LNCAP (cell line): ENCODE data around the gene HTATIP2.

Experiments used
- CTCF ChIP-seq: fragments of 450-650 bp; IDR thresholded peaks from 2 replicates; pipeline ENCODE4 v1.5.1; 2017; ENCODE audit warnings: mild to moderate bottlenecking

HTATIP2 gene

DNA sequence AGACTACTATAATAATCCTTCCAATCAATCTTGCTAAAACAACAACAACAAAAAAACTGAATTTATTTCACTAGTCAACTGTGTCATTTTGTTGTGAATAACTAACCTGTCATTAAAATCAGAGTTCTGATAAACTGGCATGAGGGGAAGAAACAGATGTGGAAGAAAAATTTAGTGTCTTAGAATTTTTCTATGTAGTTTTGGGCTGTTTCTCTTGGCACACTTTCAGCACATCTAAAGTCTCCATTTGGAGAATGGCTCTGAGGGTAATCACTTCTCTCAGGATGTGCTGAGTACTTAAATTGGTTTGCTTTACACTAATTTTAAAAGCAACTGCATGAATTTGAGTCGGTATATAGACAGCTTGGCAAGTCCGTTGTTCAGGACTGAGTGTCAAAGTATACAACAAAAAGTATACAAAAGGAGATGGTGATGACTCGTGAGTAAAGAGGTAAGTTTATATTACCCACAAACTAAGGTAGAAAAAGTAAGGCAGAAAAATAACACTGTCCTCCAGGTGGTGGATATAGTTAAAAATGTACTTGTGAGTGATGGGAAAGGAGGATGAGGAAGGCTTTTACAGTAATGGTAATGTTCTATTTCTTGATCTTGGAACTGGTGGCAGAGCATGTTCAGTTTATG is 10.2 kb downstream of the HTATIP2 start:
- no peak for TF ChIP-seq CTCF

DNA sequence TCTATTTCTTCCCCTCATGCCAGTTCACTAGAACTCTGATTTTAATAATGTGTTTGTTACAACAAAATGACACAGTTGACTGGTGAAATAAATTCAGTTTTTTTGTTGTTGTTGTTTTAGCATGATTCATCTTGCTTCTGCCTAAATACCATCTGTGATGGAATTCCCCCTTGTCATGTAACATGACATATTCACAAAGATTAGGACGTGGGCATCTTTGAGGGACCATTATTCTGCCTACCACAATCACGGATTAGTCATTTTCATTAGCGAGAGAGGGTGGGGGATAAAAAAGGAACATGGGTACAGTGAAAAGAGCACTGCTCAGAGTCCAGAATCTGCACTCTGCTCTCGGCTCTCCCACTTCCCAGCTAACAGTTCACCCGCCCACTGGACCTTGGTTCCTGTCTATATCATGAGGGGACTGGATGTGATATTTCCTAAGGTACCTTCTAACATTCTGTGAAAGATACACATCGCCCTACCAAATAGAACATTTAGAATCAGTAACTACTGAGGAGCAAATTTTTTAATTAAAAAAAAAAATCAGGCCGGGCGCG is 11.3 kb downstream of the HTATIP2 start:
- TF ChIP-seq CTCF, result no peak

GRCh38 chr11:20376162-20376730 is 12.7 kb downstream of the HTATIP2 start:
- no peak for TF ChIP-seq CTCF

DNA sequence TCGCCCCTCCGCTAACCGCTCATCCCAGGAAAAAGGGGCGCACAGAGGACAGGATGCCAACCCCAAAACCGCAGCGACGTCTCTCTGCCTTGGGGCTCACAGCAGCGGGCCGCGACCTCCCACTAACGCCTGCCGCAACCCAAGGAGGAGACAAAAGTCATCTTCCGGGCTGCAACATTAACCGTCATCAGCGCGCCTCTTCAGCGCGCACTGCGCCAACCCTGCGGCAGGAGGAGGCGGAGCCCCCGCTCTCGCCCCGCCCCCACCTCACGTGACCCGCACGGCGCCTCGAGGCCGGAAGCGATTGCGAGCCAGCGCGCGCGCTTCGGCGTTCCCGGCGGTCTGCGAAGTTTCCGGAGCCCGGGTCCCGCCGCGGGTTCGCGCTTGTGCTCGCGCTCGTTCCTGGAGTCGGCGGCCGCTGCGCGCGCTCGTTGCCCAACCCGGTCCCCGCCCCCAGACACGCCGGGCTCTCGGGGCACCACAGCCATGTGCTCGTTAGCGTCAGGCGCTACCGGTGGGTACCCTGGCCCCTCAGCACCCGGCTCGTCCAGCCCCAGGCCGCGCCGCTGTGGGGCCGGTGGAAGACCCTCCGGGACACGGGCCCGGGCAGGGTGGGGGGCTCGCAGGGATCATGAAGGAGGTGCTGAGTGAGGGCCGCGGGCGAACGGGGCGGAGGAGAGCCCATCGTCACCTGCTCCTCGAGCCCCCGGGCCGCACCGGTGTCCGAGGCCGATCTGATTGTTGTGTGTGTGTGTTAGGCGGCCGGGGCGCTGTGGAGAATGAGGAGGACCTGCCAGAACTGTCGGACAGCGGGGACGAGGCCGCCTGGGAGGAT is 24.0 kb downstream of the HTATIP2 start, which contains the start of gene PRMT3:
Gene PRMT3 (plus strand): TSS at position 456 of the 835 bp plus-strand sequence. CDS start 31 bp downstream, at position 487.
- peak; percentile 3 for TF ChIP-seq CTCF

- no peak for TF ChIP-seq CTCF
These were observed 24.9 kb downstream of the HTATIP2 start for GRCh38 chr11:20388096-20389055.

- TF ChIP-seq CTCF, result peak; percentile 63
These were observed 33.8 kb downstream of the HTATIP2 start for GRCh38 chr11:20397281-20397680.
